GM23338 (cell line): ENCODE measurements around the gene ESRP2.

ENCODE experiments used
- CTCF ChIP-seq, 2 experiments: fragments of 200-600 bp in 1 of 2; sonication (generic) in 1 of 2; conservative IDR thresholded peaks; 2 replicates each; pipeline versions ENCODE4 v1.5.1 to v1.6.1; 2016 to 2017; ENCODE audit warnings: antibody characterized with exemption in 2 of 2, low read depth in 2 of 2, mild to moderate bottlenecking in 2 of 2, moderate library complexity in 1 of 2
- EZH2 ChIP-seq: fragments of 200-600 bp; sonication (generic); IDR thresholded peaks from one replicate; pipeline ENCODE4 v1.8.0; 2017; ENCODE audit warnings: antibody characterized with exemption, mild to moderate bottlenecking, low read depth; ENCODE audit not compliant: unreplicated experiment
- NANOG ChIP-seq: IDR thresholded peaks from 2 replicates; pipeline ENCODE4 v1.6.1; 2016; ENCODE audit warnings: antibody characterized with exemption, borderline replicate concordance
- POLR2AphosphoS5 ChIP-seq: IDR thresholded peaks from 2 replicates; pipeline ENCODE4 v1.6.1; 2016; ENCODE audit warnings: antibody characterized with exemption, low read depth
- REST ChIP-seq: IDR thresholded peaks from one replicate; pipeline ENCODE4 v1.6.1; 2018; ENCODE audit warnings: antibody characterized with exemption; ENCODE audit not compliant: unreplicated experiment

GRCh38 chr16:68183046-68183445, 52.9 kb downstream of the ESRP2 start:
- TF ChIP-seq POLR2AphosphoS5: no peak
- no peak for TF ChIP-seq CTCF (conservative IDR thresholded peaks at IDR 0.05; ENCODE audit: low read depth in 2 of 2)
- TF ChIP-seq EZH2: no peak
- no peak for TF ChIP-seq REST
- no peak for TF ChIP-seq NANOG
